H1 (cell line): ENCODE data around the gene MLANA. TPM values are rescaled to one million over a fixed set of nuclear protein-coding genes. Genes with fewer than 3 reads are reported as not detected.

Source experiments
- CTCF ChIA-PET: fragments of 300-600 bp; sonication (Branson Sonifier 250); formaldehyde crosslinking; loops from one replicate; lab custom pipeline; 2021; ENCODE audit not compliant: partially characterized antibody; lab: Charles Lee
- POLR2A ChIA-PET: fragments of 300-600 bp; sonication (Branson Sonifier 250); formaldehyde crosslinking; loops from one replicate; lab custom pipeline; 2021; ENCODE audit warnings: inconsistent platforms; ENCODE audit not compliant: partially characterized antibody; lab: Charles Lee
- DNase-seq, 2 experiments: peaks; one replicate each; pipeline versions ENCODE4 v3.0.0 to v3.0.0-alpha.2; 2010 to 2022; ENCODE audit warnings: low spot score in 2 of 2, low read depth in 1 of 2, mixed read lengths in 1 of 2
- FAIRE-seq: peaks from 2 replicates; lab custom pipeline; 2011; peaks lifted over from hg19 to GRCh38; lab: Jason Lieb, UNC
- H2AFZ ChIP-seq: 2 replicates; pipeline ENCODE4 v1.8.1; 2012; ENCODE audit warnings: low read length, inconsistent platforms
- H2AK5ac ChIP-seq: 2 replicates; pipeline ENCODE4 v1.6.1; 2013; ENCODE audit warnings: low read depth, low read length
- H2BK120ac ChIP-seq: replicated peaks from 2 replicates; pipeline ENCODE3; 2013; ENCODE audit warnings: low read depth, low read length, inconsistent platforms
- H2BK12ac ChIP-seq: 2 replicates; pipeline ENCODE4 v1.6.1; 2013; ENCODE audit warnings: low read depth, low read length
- H2BK15ac ChIP-seq: 2 replicates; pipeline ENCODE4 v1.6.1; 2013; ENCODE audit warnings: low read length
- H2BK20ac ChIP-seq: 2 replicates; pipeline ENCODE4 v1.6.1; 2013; ENCODE audit warnings: low read length
- H2BK5ac ChIP-seq: 2 replicates; pipeline ENCODE4 v1.6.1; 2013; ENCODE audit warnings: low read depth, low read length
- H3K14ac ChIP-seq: 2 replicates; pipeline ENCODE4 v1.6.1; 2013; ENCODE audit warnings: inconsistent platforms; ENCODE audit not compliant: insufficient read length
- H3K18ac ChIP-seq: 2 replicates; pipeline ENCODE4 v1.6.1; 2013; ENCODE audit warnings: low read length; ENCODE audit errors: extremely low read depth
- H3K23ac ChIP-seq: 2 replicates; pipeline ENCODE4 v1.6.1; 2013; ENCODE audit warnings: inconsistent platforms; ENCODE audit not compliant: insufficient read length
- H3K23me2 ChIP-seq: 2 replicates; pipeline ENCODE4 v1.6.1; 2013; ENCODE audit warnings: low read depth, low read length
- H3K27ac ChIP-seq: 2 replicates; pipeline ENCODE4 v1.6.1; 2011; ENCODE audit warnings: low read depth, low read length, inconsistent platforms
- H3K27me3 ChIP-seq, 4 experiments: replicated peaks in 1 of 4; 1 replicate in 1 of 4; 2 replicates in 3 of 4; pipeline versions ENCODE4 v1.6.1 to v1.8.1; 2011 to 2013; ENCODE audit warnings: low read length in 3 of 4, mild to moderate bottlenecking in 3 of 4, inconsistent platforms in 2 of 4, mixed read lengths in 2 of 4, moderate library complexity in 1 of 4; ENCODE audit not compliant: control insufficient read depth in 3 of 4, insufficient read depth in 3 of 4; ENCODE audit errors: extremely low read depth in 1 of 4
- H3K36me3 ChIP-seq, 4 experiments: 2 replicates each; pipeline versions ENCODE4 v1.6.1 to v1.8.1; 2011 to 2013; ENCODE audit warnings: mild to moderate bottlenecking in 4 of 4, low read length in 3 of 4, moderate library complexity in 2 of 4, control low read depth in 1 of 4, inconsistent platforms in 1 of 4; ENCODE audit not compliant: insufficient read depth in 4 of 4, control insufficient read depth in 2 of 4
- H3K4ac ChIP-seq: replicated peaks from 2 replicates; pipeline ENCODE3; 2013; ENCODE audit warnings: low read length, low read depth, mixed read lengths, inconsistent platforms; ENCODE audit not compliant: insufficient read length
- H3K4me1 ChIP-seq, 4 experiments: replicated peaks in 1 of 4; 1 replicate in 1 of 4; 2 replicates in 3 of 4; pipeline versions ENCODE4 v1.6.1 to v1.8.1; 2011 to 2013; ENCODE audit warnings: low read length in 3 of 4, inconsistent platforms in 2 of 4, mixed read lengths in 1 of 4; ENCODE audit not compliant: insufficient read depth in 4 of 4, control insufficient read depth in 3 of 4
- H3K4me2 ChIP-seq, 2 experiments: 2 replicates each; pipeline versions ENCODE4 v1.6.1 to v1.8.1; 2011 to 2013; ENCODE audit warnings: low read depth in 2 of 2, low read length in 2 of 2, control low read depth in 1 of 2, inconsistent platforms in 1 of 2, mild to moderate bottlenecking in 1 of 2; ENCODE audit not compliant: insufficient read depth in 1 of 2
- H3K4me3 ChIP-seq, 4 experiments: fragments of 200-600, 300-600 bp in 1 of 4; sonication (generic), shearing (Covaris generic), sonication (Bioruptor Twin) in 1 of 4; 2 replicates each; pipeline versions ENCODE4 v1.5.1 to v1.8.1; 2011 to 2016; ENCODE audit warnings: low read length in 4 of 4, low read depth in 3 of 4, control low read depth in 2 of 4, inconsistent platforms in 2 of 4, mild to moderate bottlenecking in 2 of 4, mixed read lengths in 1 of 4, moderate library complexity in 1 of 4; ENCODE audit not compliant: insufficient read depth in 2 of 4; ENCODE audit errors: extremely low read depth in 1 of 4
- H3K56ac ChIP-seq: replicated peaks from 2 replicates; pipeline ENCODE3; 2013; ENCODE audit warnings: low read depth, mild to moderate bottlenecking, mixed read lengths, low read length, inconsistent platforms; ENCODE audit not compliant: insufficient read length
- H3K79me1 ChIP-seq: 2 replicates; pipeline ENCODE4 v1.6.1; 2013; ENCODE audit warnings: low read depth, low read length, control low read depth
- H3K79me2 ChIP-seq, 2 experiments: 2 replicates each; pipeline versions ENCODE4 v1.6.1 to v1.8.1; 2012 to 2013; ENCODE audit warnings: low read length in 2 of 2, mild to moderate bottlenecking in 2 of 2, inconsistent platforms in 1 of 2; ENCODE audit not compliant: insufficient read depth in 2 of 2, control insufficient read depth in 1 of 2
- H3K9ac ChIP-seq, 4 experiments: replicated peaks in 1 of 4; 1 replicate in 1 of 4; 2 replicates in 3 of 4; pipeline versions ENCODE4 v1.6.1 to v1.8.1; 2011 to 2013; ENCODE audit warnings: low read depth in 3 of 4, low read length in 3 of 4, control low read depth in 2 of 4, mild to moderate bottlenecking in 2 of 4, moderate library complexity in 2 of 4, inconsistent platforms in 1 of 4; ENCODE audit errors: extremely low read depth in 1 of 4
- H3K9me3 ChIP-seq, 2 experiments: 2 replicates each; pipeline versions ENCODE4 v1.6.1 to v1.8.1; 2012 to 2013; ENCODE audit warnings: mild to moderate bottlenecking in 2 of 2, moderate library complexity in 2 of 2, control low read depth in 1 of 2, inconsistent platforms in 1 of 2, low read depth in 1 of 2, low read length in 1 of 2, mixed read lengths in 1 of 2; ENCODE audit not compliant: insufficient read depth in 2 of 2
- H4K20me1 ChIP-seq, 2 experiments: replicated peaks in 1 of 2; 2 replicates each; pipeline versions ENCODE3 to v1.8.1; 2011 to 2013; ENCODE audit warnings: inconsistent platforms in 2 of 2, low read length in 2 of 2, mild to moderate bottlenecking in 1 of 2; ENCODE audit not compliant: insufficient read depth in 2 of 2, control insufficient read depth in 1 of 2
- H4K5ac ChIP-seq: 2 replicates; pipeline ENCODE4 v1.6.1; 2013; ENCODE audit warnings: low read length, low read depth, mixed read lengths, inconsistent platforms; ENCODE audit not compliant: insufficient read length
- H4K8ac ChIP-seq: 2 replicates; pipeline ENCODE4 v1.8.0; 2013; ENCODE audit warnings: mild to moderate bottlenecking, moderate library complexity, low read length, inconsistent platforms; ENCODE audit not compliant: insufficient read depth; ENCODE audit errors: extremely low read depth
- H4K91ac ChIP-seq: replicated peaks from 2 replicates; pipeline ENCODE3; 2013; ENCODE audit warnings: low read length, mixed read lengths, inconsistent platforms; ENCODE audit not compliant: insufficient read length
- BRCA1 ChIP-seq: IDR thresholded peaks from 2 replicates; pipeline ENCODE4 v1.6.1; 2012; ENCODE audit warnings: low read depth, low read length, improper control_type of control experiment
- CTBP2 ChIP-seq: IDR thresholded peaks from 2 replicates; pipeline ENCODE4 v1.7.0; 2011; ENCODE audit warnings: borderline replicate concordance, mild to moderate bottlenecking, moderate library complexity, mixed read lengths, low read length; ENCODE audit not compliant: insufficient read depth, insufficient read length
- KDM5A ChIP-seq: fragments of 200-600 bp; IDR thresholded peaks from 2 replicates; pipeline ENCODE4 v1.7.1; 2012; ENCODE audit warnings: mild to moderate bottlenecking, low read length, inconsistent platforms, mixed read lengths
- RAD21 ChIP-seq, 2 experiments: IDR thresholded peaks in 1 of 2; conservative IDR thresholded peaks in 1 of 2; 2 replicates each; pipeline ENCODE4 v1.6.1; 2011; ENCODE audit warnings: low read depth in 2 of 2, low read length in 2 of 2, improper control_type of control experiment in 1 of 2, inconsistent platforms in 1 of 2, mild to moderate bottlenecking in 1 of 2, moderate library complexity in 1 of 2
- SRF ChIP-seq: IDR thresholded peaks from 2 replicates; pipeline ENCODE4 v1.6.1; 2011; ENCODE audit warnings: mild to moderate bottlenecking, low read depth, low read length, moderate library complexity
- WGBS, 2 experiments: shearing (Covaris generic) in 1 of 2; methylation state at CpG; one replicate each; pipeline versions ENCODE4 v1.1.6 to v1.1.7; 2013 to 2015; ENCODE audit warnings: low lambda C conversion rate in 2 of 2, mixed read lengths in 2 of 2, inconsistent platforms in 1 of 2, low coverage in 1 of 2, missing lambda C conversion rate in 1 of 2; ENCODE audit not compliant: insufficient replicate concordance in 2 of 2, insufficient coverage in 1 of 2, insufficient read length in 1 of 2; ENCODE audit errors: extremely low coverage in 1 of 2, missing lambda C conversion rate in 1 of 2; 5-methylcytosine and 5-hydroxymethylcytosine counted together
- polyA plus RNA-seq, 7 experiments: library from polyadenylated mRNA; depleted of rRNA in 3 of 7; stranded (reverse) in 5 of 7; unstranded in 2 of 7; fragments of >200 nt in 5 of 7; fragments of 200-250 nt in 2 of 7; gene quantifications; 1 replicate in 5 of 7; 2 replicates in 1 of 7; 4 replicates in 1 of 7; pipeline versions ENCODE4 v1.2.1 to v1.2.3, GENCODE V29; 2011 to 2013; ENCODE audit warnings: missing spikeins in 2 of 7, mixed read lengths in 2 of 7
- total RNA-seq: library from RNA; stranded (reverse); fragmentation: NEBNext Ultra II Directional; extraction: Animal tissue kit (Norgen Biotek cat#: 25700); gene quantifications from 2 replicates; pipeline ENCODE4 v1.2.1, GENCODE V29; 2021

Gene MLANA
- total and polyA plus RNA-seq, 2 of the 8 experiments (the other 6 are each of a cell fraction or from before 2014, with no cell fraction given) = not detected

DNA sequence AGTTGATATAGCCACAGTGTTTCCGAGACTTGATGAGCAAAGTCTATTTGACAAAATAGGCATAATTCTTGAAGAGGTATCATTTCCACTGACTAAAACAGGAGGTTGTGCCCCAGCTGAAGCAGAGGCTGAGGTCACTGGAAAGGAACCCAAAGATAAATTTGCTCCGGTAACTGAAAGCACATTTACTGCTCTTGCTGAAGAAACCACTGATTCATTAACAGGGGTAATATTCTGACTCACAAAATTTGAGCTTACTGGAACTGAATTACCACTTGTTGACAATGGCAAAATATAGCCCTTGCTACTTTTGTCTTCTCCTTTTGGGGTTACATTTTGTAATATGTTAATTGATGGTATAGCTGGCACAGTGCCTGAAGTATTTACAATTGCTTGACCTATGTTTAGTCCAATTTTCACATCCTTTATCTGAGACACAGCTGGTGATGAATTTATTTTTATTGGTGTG lies 30.2 kb downstream of the MLANA start:
- POLR2A ChIA-PET = no interaction called here
- no peaks in the 10 kb centered on the region for H4K20me1 ChIP-seq
- no peak overlapping the region for H4K8ac ChIP-seq
- no peak overlapping the region for H4K91ac ChIP-seq
- no peak overlapping the region for H3K9ac ChIP-seq
- H3K4me1 ChIP-seq = no peaks in the 10 kb centered on the region
- no peaks in the 10 kb centered on the region for H3K27me3 ChIP-seq
- H3K56ac ChIP-seq = no peak overlapping the region
- no peaks in the 10 kb centered on the region for H3K79me2 ChIP-seq
- FAIRE-seq (no peak), DNase-seq (no peak)
- no peak overlapping the region for H3K4me3 ChIP-seq
- CTCF ChIA-PET = interaction anchor here (0.9 to 1.1 kb wide), 2 partner anchors 87 to 122 kb away, joined by 3 read pairs; no protein-coding TSS in a partner anchor
- no peak overlapping the region for H2BK15ac ChIP-seq
- TF ChIP-seq CTBP2 = no peak
- TF ChIP-seq KDM5A = no peak
- no peak for TF ChIP-seq BRCA1
- TF ChIP-seq RAD21 (IDR thresholded peaks at IDR 0.05 in 1 of 2, conservative IDR thresholded peaks at IDR 0.05 in 1 of 2; ENCODE audit: low read depth in 2 of 2, low read length in 2 of 2) = no peak
- no peak for TF ChIP-seq SRF
- no peaks in the 10 kb centered on the region for H3K9me3 ChIP-seq
- no peak overlapping the region for H2AK5ac ChIP-seq
- H3K18ac ChIP-seq = no peak overlapping the region
- H3K4ac ChIP-seq = no peak overlapping the region
- no peaks in the 10 kb centered on the region for H3K23me2 ChIP-seq
- H2AFZ ChIP-seq = no peak overlapping the region
- no peak overlapping the region for H2BK5ac ChIP-seq
- no peak overlapping the region for H4K5ac ChIP-seq
- H3K36me3 ChIP-seq = peaks cover 0 to 22% (median 0%) of the 10 kb centered on the region in 4 experiments; a peak in 5 of 8 replicates
- no peak overlapping the region for H2BK12ac ChIP-seq
- 94% methylated on average over 2 of the region's 2 CpGs; no CpG with 5 or more reads in 1 of the 2 experiments for WGBS, 2 experiments
- H3K79me1 ChIP-seq = no peaks in the 10 kb centered on the region
- H3K14ac ChIP-seq = no peak overlapping the region
- no peak overlapping the region for H3K27ac ChIP-seq
- no peak overlapping the region for H2BK120ac ChIP-seq
- no peak overlapping the region for H3K4me2 ChIP-seq
- no peak overlapping the region for H3K23ac ChIP-seq
- H2BK20ac ChIP-seq = no peak overlapping the region
